GM23338 (cell line): ENCODE data around the gene MYD88. TPM values are rescaled to one million over a fixed set of nuclear protein-coding genes. Genes with fewer than 3 reads are reported as not detected.

ENCODE experiments used
- ATAC-seq: fragments of 200-7000 bp; cut with Tn5 transposase; 3 replicates; pipeline ENCODE4 v1.9.1; 2020
- DNase-seq: peaks from one replicate; pipeline ENCODE4 v3.0.0-alpha.2; 2015; ENCODE audit warnings: low spot score
- H2AFZ ChIP-seq: fragments of 200-600 bp; sonication (generic); 2 replicates; pipeline ENCODE4 v1.8.0; 2016; ENCODE audit warnings: antibody characterized with exemption, mild to moderate bottlenecking, moderate library complexity
- H3F3A ChIP-seq: fragments of 200-600 bp; sonication (generic); replicated peaks from 2 replicates; pipeline ENCODE4 v1.8.0; 2017; ENCODE audit warnings: antibody characterized with exemption, mixed run types, low read depth
- H3K27ac ChIP-seq: fragments of 200-600 bp; sonication (generic); 2 replicates; pipeline ENCODE4 v1.6.1; 2016; ENCODE audit warnings: low read depth
- H3K27me3 ChIP-seq: fragments of 200-600 bp; sonication (generic); 2 replicates; pipeline ENCODE4 v1.8.0; 2016; ENCODE audit warnings: mild to moderate bottlenecking, mixed run types, moderate library complexity; ENCODE audit not compliant: insufficient read depth
- H3K36me3 ChIP-seq: fragments of 200-600 bp; sonication (generic); 2 replicates; pipeline ENCODE4 v1.8.0; 2016; ENCODE audit warnings: mild to moderate bottlenecking; ENCODE audit not compliant: insufficient read depth
- H3K4me1 ChIP-seq: fragments of 200-600 bp; sonication (generic); 2 replicates; pipeline ENCODE4 v1.8.0; 2016; ENCODE audit warnings: mild to moderate bottlenecking, moderate library complexity; ENCODE audit not compliant: insufficient read depth
- H3K4me2 ChIP-seq: fragments of 200-600 bp; sonication (generic); 2 replicates; pipeline ENCODE4 v1.7.1; 2017; ENCODE audit warnings: mixed run types
- H3K4me3 ChIP-seq: fragments of 200-600 bp; sonication (generic); 2 replicates; pipeline ENCODE4 v1.6.1; 2016; ENCODE audit warnings: mixed run types
- H3K79me2 ChIP-seq: fragments of 200-600 bp; sonication (generic); replicated peaks from 2 replicates; pipeline ENCODE4 v1.8.0; 2017; ENCODE audit warnings: mild to moderate bottlenecking; ENCODE audit not compliant: insufficient read depth
- H3K9me2 ChIP-seq: fragments of 200-600 bp; sonication (generic); 2 replicates; pipeline ENCODE4 v1.8.0; 2017; ENCODE audit not compliant: insufficient read depth
- H4K20me1 ChIP-seq: fragments of 200-600 bp; sonication (generic); replicated peaks from 2 replicates; pipeline ENCODE4 v1.8.0; 2017; ENCODE audit warnings: mild to moderate bottlenecking; ENCODE audit not compliant: insufficient read depth
- H3K27ac Mint-ChIP-seq: 2 replicates; pipeline ENCODE4 v1.8.0; 2020; ENCODE audit warnings: inconsistent platforms, mild to moderate bottlenecking, moderate library complexity, mixed read lengths
- H3K27me3 Mint-ChIP-seq: 3 replicates; pipeline ENCODE4 v1.8.0; 2022; ENCODE audit warnings: low read depth, mild to moderate bottlenecking, moderate library complexity, mixed read lengths, inconsistent platforms; ENCODE audit not compliant: insufficient read depth, poor library complexity
- H3K36me3 Mint-ChIP-seq: 3 replicates; pipeline ENCODE4 v1.8.0; 2021; ENCODE audit warnings: low read depth, mild to moderate bottlenecking, inconsistent platforms, moderate library complexity, mixed read lengths
- H3K4me1 Mint-ChIP-seq: 3 replicates; pipeline ENCODE4 v1.8.0; 2020; ENCODE audit warnings: mild to moderate bottlenecking, inconsistent platforms, mixed read lengths
- H3K4me3 Mint-ChIP-seq: 3 replicates; pipeline ENCODE4 v1.8.0; 2021; ENCODE audit warnings: moderate library complexity, mild to moderate bottlenecking, inconsistent platforms, mixed read lengths
- H3K9me3 Mint-ChIP-seq: 3 replicates; pipeline ENCODE4 v1.8.0; 2020; ENCODE audit warnings: moderate library complexity, mild to moderate bottlenecking, inconsistent platforms, mixed read lengths
- CREB1 ChIP-seq: fragments of 250-450 bp; sonication (Bioruptor Pico); IDR thresholded peaks from 2 replicates; pipeline ENCODE4 v1.5.0; 2020; ENCODE audit warnings: low read depth, mild to moderate bottlenecking, moderate library complexity
- CTCF ChIP-seq, 2 experiments: fragments of 200-600 bp in 1 of 2; sonication (generic) in 1 of 2; conservative IDR thresholded peaks; 2 replicates each; pipeline versions ENCODE4 v1.5.1 to v1.6.1; 2016 to 2017; ENCODE audit warnings: antibody characterized with exemption in 2 of 2, low read depth in 2 of 2, mild to moderate bottlenecking in 2 of 2, moderate library complexity in 1 of 2
- EZH2 ChIP-seq: fragments of 200-600 bp; sonication (generic); IDR thresholded peaks from one replicate; pipeline ENCODE4 v1.8.0; 2017; ENCODE audit warnings: antibody characterized with exemption, mild to moderate bottlenecking, low read depth; ENCODE audit not compliant: unreplicated experiment
- EZH2phosphoT487 ChIP-seq: fragments of 200-600 bp; sonication (generic); IDR thresholded peaks from one replicate; pipeline ENCODE4 v1.8.1; 2018; ENCODE audit warnings: antibody characterized with exemption; ENCODE audit not compliant: unreplicated experiment
- JUNB ChIP-seq: IDR thresholded peaks from one replicate; pipeline ENCODE4 v1.6.1; 2016; ENCODE audit warnings: antibody characterized with exemption; ENCODE audit not compliant: unreplicated experiment
- NANOG ChIP-seq: IDR thresholded peaks from 2 replicates; pipeline ENCODE4 v1.6.1; 2016; ENCODE audit warnings: antibody characterized with exemption, borderline replicate concordance
- REST ChIP-seq: IDR thresholded peaks from one replicate; pipeline ENCODE4 v1.6.1; 2018; ENCODE audit warnings: antibody characterized with exemption; ENCODE audit not compliant: unreplicated experiment
- STAT1 ChIP-seq: IDR thresholded peaks from one replicate; pipeline ENCODE4 v1.6.1; 2016; ENCODE audit warnings: antibody characterized with exemption; ENCODE audit not compliant: unreplicated experiment
- ZNF114 ChIP-seq: fragments of 250-450 bp; sonication (Bioruptor Pico); IDR thresholded peaks from 2 replicates; pipeline ENCODE4 v1.5.0; 2020; ENCODE audit warnings: mild to moderate bottlenecking, moderate library complexity
- ZNF331 ChIP-seq: fragments of 250-450 bp; sonication (Bioruptor Pico); IDR thresholded peaks from 2 replicates; pipeline ENCODE4 v1.5.0; 2020; ENCODE audit warnings: low read depth, mild to moderate bottlenecking, moderate library complexity
- polyA plus RNA-seq: library from polyadenylated mRNA; unstranded; fragments of >200 nt; fragmentation: Nextera tagmentation; extraction: Ambion mirVana; gene quantifications from 2 replicates; pipeline ENCODE4 v1.2.1, GENCODE V29; 2016
- total RNA-seq: library from RNA; depleted of rRNA; stranded (reverse); fragments of >200 nt; shearing (Covaris generic); gene quantifications from 2 replicates; pipeline ENCODE4 v1.2.3, GENCODE V29; 2014

The MYD88 gene
- total and polyA plus RNA-seq, 2 experiments from 2014 or later: 15.5 to 26.0 TPM

GRCh38 chr3:38152609-38153008, 14.1 kb downstream of the MYD88 start:
- Histone ChIP-seq H2AFZ (peak overlapping the region; percentile 38; the same call in 1 of the 2 replicates), H3F3A (no peaks in the 10 kb centered on the region), H3K4me3 (no peak overlapping the region), H3K4me2 (no peak overlapping the region), H3K27me3 (no peaks in the 10 kb centered on the region), H4K20me1 (no peaks in the 10 kb centered on the region), H3K36me3 (no peaks in the 10 kb centered on the region), H3K4me1 (no peaks in the 10 kb centered on the region), H3K27ac (no peak overlapping the region), H3K79me2 (no peaks in the 10 kb centered on the region), H3K9me2 (peaks cover 12% of the 10 kb centered on the region)
- H3K9me3 Mint-ChIP-seq: no peaks in the 10 kb centered on the region
- no peak overlapping the region for H3K4me3 Mint-ChIP-seq
- ATAC-seq (no peak), DNase-seq (no peak)
- H3K27me3 Mint-ChIP-seq: peaks cover 3% of the 10 kb centered on the region
- H3K27ac Mint-ChIP-seq: no peak overlapping the region
- H3K36me3 Mint-ChIP-seq: no peaks in the 10 kb centered on the region
- peaks cover 4% of the 10 kb centered on the region; the same call in 1 of the 3 replicates for H3K4me1 Mint-ChIP-seq
- TF ChIP-seq REST (no peak), ZNF114 (CRISPR knock-in tag) (no peak), EZH2 (no peak), CTCF (conservative IDR thresholded peaks at IDR 0.05; ENCODE audit: low read depth in 2 of 2) (no peak), JUNB (no peak), CREB1 (CRISPR knock-in tag) (no peak), EZH2phosphoT487 (no peak)

- Histone ChIP-seq H2AFZ (peak overlapping the region; percentile 38; the same call in 1 of the 2 replicates), H3K4me1 (no peaks in the 10 kb centered on the region), H3K9me2 (peaks cover 12% of the 10 kb centered on the region), H3F3A (no peaks in the 10 kb centered on the region), H3K4me3 (no peak overlapping the region), H3K4me2 (no peak overlapping the region), H3K79me2 (no peaks in the 10 kb centered on the region), H3K27ac (no peak overlapping the region), H4K20me1 (no peaks in the 10 kb centered on the region), H3K27me3 (no peaks in the 10 kb centered on the region), H3K36me3 (no peaks in the 10 kb centered on the region)
- ATAC-seq: peak; percentile 41; the same call in 1 of the 3 replicates
- H3K27me3 Mint-ChIP-seq: peaks cover 3% of the 10 kb centered on the region
- no peak for DNase-seq
- peaks cover 4% of the 10 kb centered on the region; the same call in 1 of the 3 replicates for H3K4me1 Mint-ChIP-seq
- H3K4me3 Mint-ChIP-seq: no peak overlapping the region
- H3K36me3 Mint-ChIP-seq: no peaks in the 10 kb centered on the region
- H3K9me3 Mint-ChIP-seq: no peaks in the 10 kb centered on the region
- no peak overlapping the region for H3K27ac Mint-ChIP-seq
- TF ChIP-seq ZNF331 (no peak), STAT1 (no peak), EZH2phosphoT487 (no peak), ZNF114 (CRISPR knock-in tag) (no peak), REST (no peak), NANOG (no peak), EZH2 (no peak), JUNB (no peak)
These were observed 14.8 kb downstream of the MYD88 start for GRCh38 chr3:38153221-38153620.
